Subcutaneous abdominal adipose tissue (tissue), 5 donors: ENCODE results near the gene ACOXL.

Experiments used
- H3K27ac ChIP-seq: one replicate; pipeline ENCODE4 v1.7.0; 2013; ENCODE audit warnings: low read depth, mild to moderate bottlenecking, inconsistent platforms, low read length, moderate library complexity
- H3K27me3 ChIP-seq, 5 donors: one replicate each; pipeline ENCODE4 v1.7.0; 2013; ENCODE audit warnings: low read length in 5 of 5, inconsistent platforms in 1 of 5; ENCODE audit not compliant: control insufficient read depth in 5 of 5, insufficient read depth in 4 of 5
- H3K36me3 ChIP-seq, 5 donors: one replicate each; pipeline ENCODE4 v1.7.0; 2013; ENCODE audit warnings: low read length in 5 of 5; ENCODE audit not compliant: control insufficient read depth in 5 of 5, insufficient read depth in 5 of 5
- H3K4me1 ChIP-seq, 5 donors: one replicate each; pipeline ENCODE4 v1.7.0; 2013; ENCODE audit warnings: low read length in 5 of 5, mild to moderate bottlenecking in 3 of 5, moderate library complexity in 1 of 5; ENCODE audit not compliant: control insufficient read depth in 5 of 5, insufficient read depth in 5 of 5
- H3K4me3 ChIP-seq, 5 donors: one replicate each; pipeline ENCODE4 v1.7.0; 2013; ENCODE audit warnings: low read length in 5 of 5, low read depth in 1 of 5
- H3K9ac ChIP-seq, 5 donors: one replicate each; pipeline ENCODE4 v1.7.0; 2013; ENCODE audit warnings: low read length in 5 of 5, mild to moderate bottlenecking in 4 of 5, moderate library complexity in 3 of 5
- H3K9me3 ChIP-seq, 5 donors: one replicate each; pipeline ENCODE4 v1.7.0; 2013; ENCODE audit warnings: low read length in 5 of 5; ENCODE audit not compliant: control insufficient read depth in 5 of 5
- donor health status: healthy.
- donor health status: healthy.
- donor health status: healthy.
- donor health status: healthy.
- donor health status: healthy.

The ACOXL gene

DNA sequence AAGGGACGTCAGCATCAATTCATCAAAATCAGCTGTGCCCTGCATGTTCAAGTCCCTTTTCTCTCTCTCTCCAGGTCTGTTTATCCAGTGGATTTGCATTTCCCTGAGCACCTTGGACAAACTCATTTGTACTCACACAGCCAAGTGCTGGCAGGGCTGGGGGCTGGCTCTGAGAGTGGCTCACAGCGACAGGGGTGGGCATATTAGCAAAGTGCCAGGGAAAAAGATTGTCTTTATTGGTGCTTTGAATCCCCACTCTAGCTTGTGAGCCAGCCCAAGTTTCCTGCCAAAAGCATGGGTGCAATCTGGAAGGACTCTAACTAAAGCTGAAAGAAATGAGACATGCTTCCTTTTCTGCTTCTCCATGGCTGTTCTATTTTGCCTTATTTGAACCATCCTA lies 56.6 kb downstream of the ACOXL start:
- no peak overlapping the region for H3K4me3 ChIP-seq
- no peaks in the 10 kb centered on the region for H3K36me3 ChIP-seq
- no peaks in the 10 kb centered on the region for H3K4me1 ChIP-seq
- no peak overlapping the region for H3K27ac ChIP-seq
- peaks cover 0 to 14% (median 4%) of the 10 kb centered on the region in 5 donors for H3K27me3 ChIP-seq
- H3K9me3 ChIP-seq = no peaks in the 10 kb centered on the region
- no peak overlapping the region for H3K9ac ChIP-seq

- H3K36me3 ChIP-seq = no peaks in the 10 kb centered on the region
- H3K27me3 ChIP-seq = peaks cover 0 to 14% (median 4%) of the 10 kb centered on the region in 5 donors
- no peaks in the 10 kb centered on the region for H3K4me1 ChIP-seq
- H3K27ac ChIP-seq = no peak overlapping the region
- H3K9ac ChIP-seq = no peak overlapping the region
- H3K4me3 ChIP-seq = no peak overlapping the region
- H3K9me3 ChIP-seq = no peaks in the 10 kb centered on the region
Observed at GRCh38 chr2:110789706-110790105, 57.3 kb downstream of the ACOXL start.

- Histone ChIP-seq H3K9ac (no peak overlapping the region), H3K27me3 (peaks cover 0 to 17% (median 5%) of the 10 kb centered on the region in 5 donors), H3K27ac (no peak overlapping the region), H3K4me1 (no peaks in the 10 kb centered on the region), H3K9me3 (no peaks in the 10 kb centered on the region), H3K36me3 (no peaks in the 10 kb centered on the region), H3K4me3 (no peak overlapping the region)
Observed at GRCh38 chr2:110790907-110791306, 58.5 kb downstream of the ACOXL start.

DNA sequence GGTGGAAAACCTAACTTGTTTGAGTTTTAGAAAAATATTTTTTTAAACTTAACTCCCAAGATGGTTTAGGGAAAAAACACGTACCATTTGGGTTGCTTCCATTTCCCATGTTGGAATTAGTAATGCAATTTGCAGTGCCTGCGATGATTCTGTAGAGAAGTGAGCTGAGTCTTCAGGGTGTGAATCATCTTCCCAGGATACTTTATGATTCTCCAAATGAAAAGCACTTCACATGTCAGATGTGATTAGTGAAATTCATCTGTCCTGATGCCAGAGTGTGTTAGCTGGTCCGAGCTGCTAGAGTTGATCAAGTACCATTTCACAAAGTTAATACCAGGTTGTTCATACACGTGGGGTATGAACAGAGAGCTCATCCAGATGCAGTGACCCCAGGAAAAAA lies 59.1 kb downstream of the ACOXL start:
- H3K9me3 ChIP-seq = no peaks in the 10 kb centered on the region
- H3K4me3 ChIP-seq = no peak overlapping the region
- no peaks in the 10 kb centered on the region for H3K36me3 ChIP-seq
- H3K27ac ChIP-seq = no peak overlapping the region
- no peak overlapping the region for H3K9ac ChIP-seq
- H3K27me3 ChIP-seq = peaks cover 0 to 17% (median 5%) of the 10 kb centered on the region in 5 donors
- H3K4me1 ChIP-seq = no peaks in the 10 kb centered on the region

DNA sequence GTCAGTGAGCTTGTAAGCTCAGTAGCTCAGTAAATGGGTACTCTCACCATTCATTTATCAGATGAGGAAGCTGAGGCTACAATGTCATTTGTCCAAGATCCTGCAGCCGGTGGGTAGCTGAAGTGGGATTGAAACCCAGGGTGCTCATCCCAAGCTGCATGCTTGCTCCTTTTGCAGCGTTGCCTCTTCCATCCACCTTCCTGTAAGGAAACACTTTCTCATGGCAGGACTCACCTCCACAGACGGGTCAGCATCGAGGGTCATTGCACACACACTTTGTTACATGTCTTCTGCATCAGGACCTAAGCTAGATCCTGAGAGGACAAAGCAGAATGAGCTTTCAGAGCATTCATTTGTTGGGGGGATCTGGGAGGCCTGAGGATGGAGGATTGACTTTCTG lies 60.7 kb downstream of the ACOXL start:
- Histone ChIP-seq H3K27ac (no peak overlapping the region), H3K27me3 (peaks cover 0 to 17% (median 6%) of the 10 kb centered on the region in 5 donors), H3K9me3 (no peaks in the 10 kb centered on the region), H3K4me1 (no peaks in the 10 kb centered on the region), H3K4me3 (no peak overlapping the region), H3K9ac (no peak overlapping the region), H3K36me3 (no peaks in the 10 kb centered on the region)

DNA sequence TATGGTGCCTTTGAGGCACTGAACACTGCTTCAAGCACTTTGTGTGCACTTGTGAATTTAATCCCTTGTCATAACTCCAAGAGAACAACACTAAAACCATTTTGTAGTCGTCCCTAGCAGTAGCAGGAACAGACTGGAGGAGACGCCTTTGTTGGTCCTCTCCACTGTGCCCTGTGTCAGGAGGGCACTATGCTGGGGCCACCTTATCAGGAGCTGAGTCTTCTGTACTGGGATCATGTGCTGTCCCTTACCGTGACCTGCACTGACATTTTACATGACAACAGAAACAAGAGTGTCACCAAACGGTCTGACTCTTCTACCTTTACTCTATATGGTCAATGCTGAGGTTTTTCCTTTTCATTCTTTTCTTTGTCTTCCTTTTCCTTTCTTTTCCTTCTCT lies 62.0 kb downstream of the ACOXL start:
- H3K27me3 ChIP-seq = peaks cover 0 to 18% (median 9%) of the 10 kb centered on the region in 5 donors
- H3K36me3 ChIP-seq = no peaks in the 10 kb centered on the region
- no peak overlapping the region for H3K27ac ChIP-seq
- no peaks in the 10 kb centered on the region for H3K4me1 ChIP-seq
- H3K9me3 ChIP-seq = peaks cover 0 to under 1% (median 0%) of the 10 kb centered on the region in 5 donors
- no peak overlapping the region for H3K9ac ChIP-seq
- no peak overlapping the region for H3K4me3 ChIP-seq

DNA sequence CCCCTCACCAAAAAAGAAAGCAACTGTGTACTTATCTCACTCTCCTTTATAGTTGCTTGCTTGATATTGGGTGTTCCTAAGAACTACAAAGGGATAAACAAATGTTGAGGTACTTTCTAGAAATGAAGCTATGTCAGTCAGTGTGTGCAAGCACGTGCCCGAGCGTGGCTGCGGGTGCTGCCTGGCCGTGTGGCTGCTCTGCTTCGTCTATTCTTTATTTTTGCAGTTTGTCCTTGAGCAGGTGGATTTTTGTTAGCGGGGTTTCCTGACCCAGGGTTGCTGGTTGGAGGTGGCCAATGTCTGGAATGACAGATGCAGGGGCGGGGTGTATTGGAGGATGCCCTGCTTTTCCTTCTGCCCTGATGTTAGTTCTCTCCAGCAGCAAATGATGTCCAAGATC lies 62.6 kb downstream of the ACOXL start:
- H3K27me3 ChIP-seq = peaks cover 0 to 18% (median 7%) of the 10 kb centered on the region in 5 donors
- H3K4me3 ChIP-seq = no peak overlapping the region
- H3K9ac ChIP-seq = no peak overlapping the region
- no peaks in the 10 kb centered on the region for H3K36me3 ChIP-seq
- H3K27ac ChIP-seq = no peak overlapping the region
- no peaks in the 10 kb centered on the region for H3K4me1 ChIP-seq
- H3K9me3 ChIP-seq = peaks cover 0 to 4% (median 0%) of the 10 kb centered on the region in 5 donors

GRCh38 chr2:110796716-110797301 lies 64.4 kb downstream of the ACOXL start:
- Histone ChIP-seq H3K9ac (no peak overlapping the region), H3K4me3 (no peak overlapping the region), H3K27ac (no peak overlapping the region)

DNA sequence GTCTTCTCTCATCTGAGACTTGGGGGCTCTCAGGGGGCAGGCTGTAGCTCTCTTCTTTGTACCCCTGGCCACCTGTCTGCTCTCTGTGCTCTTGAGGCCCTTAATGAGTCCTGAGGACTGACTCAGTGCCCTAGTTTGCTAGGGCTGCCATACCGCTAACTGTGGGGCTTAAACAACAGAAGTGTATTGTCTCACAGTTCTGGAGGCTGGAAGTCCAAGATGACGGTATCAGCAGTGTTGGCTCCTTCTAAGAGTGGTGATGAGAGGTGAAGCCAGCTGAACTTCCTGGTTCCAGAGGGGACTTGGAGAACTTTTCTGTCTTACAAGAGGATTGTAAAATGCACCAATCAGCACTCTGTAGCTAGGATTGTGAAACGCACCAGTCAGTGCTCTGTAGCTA lies 67.0 kb downstream of the ACOXL start:
- H3K9ac ChIP-seq = no peak overlapping the region
- H3K27me3 ChIP-seq = peaks cover 0 to 11% (median 10%) of the 10 kb centered on the region in 5 donors
- no peaks in the 10 kb centered on the region for H3K4me1 ChIP-seq
- H3K9me3 ChIP-seq = peaks cover 0 to 6% (median 3%) of the 10 kb centered on the region in 5 donors
- no peak overlapping the region for H3K27ac ChIP-seq
- H3K4me3 ChIP-seq = no peak overlapping the region
- no peaks in the 10 kb centered on the region for H3K36me3 ChIP-seq

More at GRCh38 chr2:110796716-110797301, 64.4 kb downstream of the ACOXL start:
- peaks cover 0 to 20% (median 11%) of the 10 kb centered on the region in 5 donors for H3K27me3 ChIP-seq
- H3K4me1 ChIP-seq = no peaks in the 10 kb centered on the region
- H3K9me3 ChIP-seq = peaks cover 0 to 4% (median 0%) of the 10 kb centered on the region in 5 donors
- H3K36me3 ChIP-seq = no peaks in the 10 kb centered on the region

DNA sequence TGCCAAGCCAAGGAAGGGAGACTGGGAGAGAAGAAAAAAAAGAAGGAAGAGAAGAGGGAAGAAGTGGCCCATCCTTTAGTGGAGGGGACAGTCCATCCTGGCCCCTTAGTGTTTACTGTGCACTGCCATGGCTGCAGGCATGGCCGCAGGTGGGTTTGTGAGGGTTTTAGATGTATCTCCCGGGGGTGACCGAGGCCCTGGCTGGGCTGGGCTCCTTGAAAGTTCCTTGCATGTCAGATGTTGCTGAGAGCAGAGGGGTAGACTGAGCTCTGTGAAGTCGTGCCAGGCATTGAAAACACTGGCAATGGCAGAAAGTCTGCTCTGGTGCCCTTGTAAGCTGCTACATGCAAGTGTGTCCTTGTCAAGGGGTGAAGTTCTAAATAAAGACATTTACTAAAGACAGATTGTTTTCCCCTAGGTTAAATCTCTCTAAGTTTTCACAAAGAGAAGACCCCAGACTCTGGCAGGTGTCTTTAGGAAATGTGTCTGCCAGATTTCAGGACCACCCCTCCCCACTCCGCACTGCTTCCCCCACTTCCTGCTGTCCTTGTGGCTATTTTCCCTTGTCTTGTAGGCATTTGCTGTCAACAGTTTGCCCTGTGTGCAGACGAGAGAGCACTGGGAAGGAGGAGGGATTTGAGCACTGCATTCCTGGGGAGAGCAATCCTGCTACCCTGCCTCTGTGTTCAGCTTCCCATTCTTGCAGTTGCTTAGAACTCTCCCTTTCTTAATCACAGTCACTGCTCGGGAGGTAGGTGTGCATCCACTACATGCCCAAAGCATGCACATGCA lies 68.4 kb downstream of the ACOXL start:
- Histone ChIP-seq H3K4me1 (no peaks in the 10 kb centered on the region), H3K36me3 (no peaks in the 10 kb centered on the region), H3K27ac (no peak overlapping the region), H3K9me3 (peaks cover 0 to 10% (median 4%) of the 10 kb centered on the region in 5 donors), H3K9ac (no peak overlapping the region), H3K4me3 (no peak overlapping the region), H3K27me3 (peaks cover 0 to 10% (median 8%) of the 10 kb centered on the region in 5 donors)
